IPS-18c (cell line): ENCODE results near the gene TEX35.

Experiments used
- H3K4me3 ChIP-seq: 2 replicates; pipeline ENCODE4 v1.7.0; 2013; ENCODE audit warnings: low read depth, mild to moderate bottlenecking, low read length, moderate library complexity; ENCODE audit not compliant: insufficient read depth
- H3K9me3 ChIP-seq: one replicate; pipeline ENCODE4 v1.6.1; 2013; ENCODE audit warnings: mild to moderate bottlenecking, low read length, moderate library complexity; ENCODE audit not compliant: control insufficient read depth, insufficient read depth

Gene TEX35

DNA sequence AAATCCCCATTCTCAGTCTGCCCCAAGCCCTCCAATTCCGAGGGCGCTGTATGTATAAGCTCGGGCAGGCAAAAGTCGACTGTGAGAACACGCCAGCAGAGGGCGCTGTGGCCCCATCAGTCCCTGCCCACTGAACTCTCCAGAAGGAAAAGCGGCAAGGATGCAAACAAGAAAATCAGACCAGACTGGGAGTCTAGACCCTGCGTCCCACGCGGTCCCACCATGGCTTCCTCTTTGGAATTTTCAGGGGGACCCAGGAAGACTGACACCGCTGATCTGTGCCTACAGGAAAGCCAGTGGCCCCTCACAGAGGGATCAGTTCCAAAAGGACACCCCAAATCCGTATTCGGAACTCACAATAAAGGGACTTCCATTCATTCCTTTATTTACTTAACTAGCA is 19.5 kb downstream of the TEX35 start:
- Histone ChIP-seq H3K9me3 (no peaks in the 10 kb centered on the region), H3K4me3 (no peak overlapping the region)

DNA sequence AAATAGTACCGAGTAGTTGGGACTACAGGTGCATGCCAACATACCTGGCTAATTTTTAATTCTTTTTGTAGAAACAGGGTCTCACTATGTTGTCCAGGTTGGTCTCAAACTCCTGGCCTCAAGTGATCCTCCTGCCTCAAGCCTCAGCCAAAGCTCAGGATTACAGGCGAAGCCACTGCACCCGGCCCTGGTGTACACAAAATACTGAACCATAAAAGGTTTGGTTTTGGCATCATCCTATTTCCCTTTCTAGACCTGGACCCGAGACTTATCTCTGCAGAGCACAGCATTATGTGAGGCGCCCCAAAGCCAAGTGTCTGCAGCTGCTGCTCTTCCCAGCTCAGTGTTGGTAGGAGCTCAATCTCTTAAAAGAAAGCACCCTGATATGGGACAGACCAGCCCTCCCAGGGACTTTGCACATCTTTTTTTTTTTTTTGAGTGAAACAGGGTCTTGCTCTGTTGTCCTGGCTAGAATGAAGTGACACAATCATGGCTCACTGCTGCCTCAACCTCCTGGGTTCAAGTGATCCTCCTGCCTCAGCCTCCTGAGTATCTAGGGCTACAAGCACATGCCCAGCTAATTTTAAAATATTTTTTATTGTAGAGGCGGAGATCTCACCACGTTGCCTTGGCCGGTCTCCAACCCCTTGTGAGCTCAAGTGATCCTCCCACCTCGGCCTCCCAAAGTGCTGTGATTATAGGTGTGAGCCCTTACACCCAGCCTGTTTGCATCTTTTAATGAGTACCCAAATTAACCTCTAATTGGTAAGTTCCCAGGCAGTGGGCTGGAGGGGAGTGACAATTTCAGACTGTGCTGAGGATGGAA is 20.4 kb downstream of the TEX35 start:
- Histone ChIP-seq H3K9me3 (no peaks in the 10 kb centered on the region), H3K4me3 (no peak overlapping the region)

DNA sequence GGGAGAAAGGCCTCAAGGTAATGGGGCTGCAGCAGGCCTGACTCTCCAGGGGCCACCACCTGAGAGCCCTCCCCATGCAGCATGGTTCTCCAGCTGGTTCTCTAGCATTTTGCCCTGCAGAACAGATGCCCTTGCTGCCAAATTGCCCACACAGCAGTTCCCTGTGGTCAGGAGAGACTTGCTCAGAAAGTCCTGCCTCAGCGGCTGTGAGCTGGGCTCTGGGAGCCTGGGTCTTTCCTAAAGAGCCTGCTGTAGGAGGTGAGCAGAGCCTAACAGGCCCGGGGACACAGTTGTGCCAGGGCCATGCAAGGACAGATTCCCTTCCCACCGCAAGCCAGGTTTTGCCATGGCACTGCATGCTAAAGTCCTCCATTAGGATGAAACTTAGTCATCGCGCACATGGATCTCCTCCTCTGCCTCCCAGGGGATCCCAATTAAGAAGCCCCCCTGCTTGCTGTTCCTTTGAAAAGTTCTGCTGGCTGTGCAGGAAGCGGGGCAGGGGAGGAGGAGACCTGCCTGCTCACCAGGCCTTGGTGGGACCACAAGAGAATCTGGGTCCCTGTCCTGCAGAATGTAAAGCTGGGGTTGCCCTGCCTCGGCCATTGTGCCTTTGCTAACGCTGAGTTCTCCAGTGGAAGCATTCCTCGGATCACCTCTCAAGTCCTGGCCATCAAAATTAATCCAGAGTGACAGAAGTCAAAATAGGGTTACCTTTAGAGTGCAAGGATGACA is 21.4 kb downstream of the TEX35 start:
- Histone ChIP-seq H3K9me3 (no peaks in the 10 kb centered on the region), H3K4me3 (no peak overlapping the region)

DNA sequence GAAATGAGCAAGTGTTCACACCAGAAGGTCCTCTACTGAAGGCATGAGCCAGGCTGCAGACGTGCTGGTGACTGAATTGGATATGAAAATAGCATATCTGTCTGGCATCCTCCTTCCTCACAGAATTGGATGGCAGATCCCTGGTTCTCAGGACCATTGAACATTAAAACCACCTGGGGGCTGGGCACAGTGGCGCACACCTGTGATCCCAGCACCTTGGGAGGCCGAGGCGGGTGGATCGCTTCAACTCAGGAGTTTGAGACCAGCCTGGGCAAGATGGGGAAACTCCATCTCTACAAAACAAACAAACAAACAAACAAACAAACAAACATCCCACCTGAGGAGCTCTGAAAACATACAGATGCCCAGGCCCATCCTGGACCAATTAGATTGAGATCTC is 23.4 kb downstream of the TEX35 start:
- Histone ChIP-seq H3K9me3 (no peaks in the 10 kb centered on the region), H3K4me3 (no peak overlapping the region)

DNA sequence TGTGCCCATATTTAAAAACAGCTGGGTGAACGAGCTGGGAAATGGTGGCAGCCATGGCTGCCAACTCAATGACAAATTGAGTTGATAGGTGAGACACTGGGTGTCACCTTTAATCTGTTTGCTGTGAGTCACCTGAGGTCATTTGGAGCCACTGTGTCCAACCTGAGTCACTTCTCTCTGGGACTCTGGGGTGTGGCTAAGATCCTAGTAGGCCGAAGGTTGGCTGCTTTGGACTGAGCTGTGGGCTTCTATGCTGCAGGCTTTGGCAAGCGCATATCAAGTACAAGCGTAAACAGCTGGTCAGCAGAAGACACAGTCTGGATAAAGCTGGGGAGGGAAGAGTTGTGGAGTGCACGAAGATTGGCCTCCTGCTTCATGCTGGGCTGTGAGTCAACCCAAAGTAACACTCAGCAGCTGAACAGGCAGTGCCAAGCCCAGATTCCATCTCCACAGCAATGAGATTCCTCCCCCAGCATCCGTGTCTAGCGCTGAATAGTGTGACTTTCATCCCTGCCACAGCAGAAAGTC is 24.0 kb downstream of the TEX35 start:
- no peak overlapping the region for H3K4me3 ChIP-seq
- H3K9me3 ChIP-seq, result no peaks in the 10 kb centered on the region

DNA sequence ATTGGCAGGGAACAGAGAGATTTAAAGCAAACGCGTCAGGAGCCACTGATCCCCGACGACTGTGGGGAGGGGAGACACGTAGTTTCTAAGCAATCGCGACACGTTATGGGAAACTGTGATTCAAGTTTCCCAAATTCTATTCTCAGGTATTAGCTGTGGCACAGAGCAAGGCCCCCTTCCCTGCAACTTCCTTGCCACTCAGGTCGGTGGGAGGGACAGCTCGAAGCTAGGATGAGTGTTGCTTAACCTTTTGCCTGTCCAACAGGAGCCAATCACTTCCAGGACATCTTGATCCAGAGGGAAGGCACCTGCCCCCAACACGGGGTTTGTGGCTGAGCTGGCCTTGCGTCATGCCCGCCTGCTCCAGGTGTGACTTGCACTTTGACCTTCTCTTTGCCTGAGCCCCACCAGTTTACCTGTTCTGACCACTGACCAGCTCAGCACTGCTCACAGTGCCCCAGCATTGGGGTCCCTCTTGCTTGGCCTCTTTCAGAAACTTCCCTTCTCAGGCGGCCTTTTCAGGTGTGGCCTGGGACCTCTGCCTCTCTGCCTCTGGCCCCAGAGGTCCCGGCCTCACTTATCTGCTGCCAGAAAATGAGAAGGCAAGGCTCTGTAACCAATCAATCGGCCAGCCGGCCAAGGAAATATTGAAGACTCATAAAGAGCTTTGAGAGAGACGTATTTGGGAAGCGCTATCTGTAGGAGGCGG is 24.6 kb downstream of the TEX35 start:
- Histone ChIP-seq H3K4me3 (no peak overlapping the region), H3K9me3 (no peaks in the 10 kb centered on the region)

DNA sequence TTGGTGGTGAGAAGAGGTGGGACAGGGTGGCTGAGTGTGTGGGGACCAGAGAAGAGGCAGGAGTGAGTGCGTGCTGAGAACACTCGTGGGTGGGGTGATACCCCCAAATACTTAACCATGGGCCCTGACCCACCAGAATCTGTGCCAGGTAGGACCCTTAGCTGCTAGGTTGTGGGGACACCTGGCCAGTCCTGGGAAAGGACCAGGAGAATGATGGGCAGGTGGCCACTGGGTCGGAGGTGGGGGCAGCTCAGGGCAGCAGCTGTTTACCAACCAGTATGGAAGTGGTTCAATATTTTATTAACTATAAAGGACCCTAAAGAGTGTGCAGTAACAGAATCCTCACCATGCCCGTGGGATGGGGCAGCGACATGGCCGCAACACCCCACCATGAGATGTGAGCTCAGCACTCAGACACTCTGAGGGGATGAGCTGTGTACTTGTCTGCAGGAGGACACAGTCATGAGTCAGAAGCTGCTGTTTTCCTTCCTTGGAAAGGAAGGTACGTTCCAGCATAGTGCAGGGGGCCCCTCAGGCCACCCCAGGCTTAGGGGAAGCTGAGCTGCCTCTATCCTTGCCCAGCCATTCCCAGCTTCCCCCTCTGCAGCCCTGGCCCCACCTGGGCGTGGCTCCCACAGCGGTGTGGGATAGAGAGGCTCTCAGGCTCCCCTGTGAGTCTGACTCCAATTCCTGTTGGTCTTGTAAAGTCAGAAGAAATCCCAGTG is 25.4 kb downstream of the TEX35 start:
- H3K9me3 ChIP-seq, result no peaks in the 10 kb centered on the region
- H3K4me3 ChIP-seq, result no peak overlapping the region

DNA sequence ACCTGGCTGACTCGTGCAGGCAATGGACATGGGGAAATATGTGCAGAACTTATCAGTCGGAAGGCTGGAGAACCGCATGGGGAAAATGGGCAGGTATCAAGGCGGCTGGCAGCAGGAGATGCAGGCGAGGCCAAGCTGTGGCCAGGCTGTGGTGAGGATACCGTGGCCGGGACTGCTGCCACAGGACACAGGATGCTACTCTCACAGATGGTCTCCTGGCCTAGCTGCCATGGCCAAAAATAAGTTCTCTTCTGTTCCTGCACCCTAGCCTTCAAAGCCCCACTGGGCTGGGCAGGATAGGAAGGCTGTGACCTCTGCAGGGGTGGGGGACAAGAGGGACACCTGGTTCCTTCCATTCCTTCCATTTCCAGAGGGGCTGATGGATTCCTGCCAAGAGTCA is 26.4 kb downstream of the TEX35 start:
- H3K4me3 ChIP-seq, result no peak overlapping the region
- no peaks in the 10 kb centered on the region for H3K9me3 ChIP-seq

DNA sequence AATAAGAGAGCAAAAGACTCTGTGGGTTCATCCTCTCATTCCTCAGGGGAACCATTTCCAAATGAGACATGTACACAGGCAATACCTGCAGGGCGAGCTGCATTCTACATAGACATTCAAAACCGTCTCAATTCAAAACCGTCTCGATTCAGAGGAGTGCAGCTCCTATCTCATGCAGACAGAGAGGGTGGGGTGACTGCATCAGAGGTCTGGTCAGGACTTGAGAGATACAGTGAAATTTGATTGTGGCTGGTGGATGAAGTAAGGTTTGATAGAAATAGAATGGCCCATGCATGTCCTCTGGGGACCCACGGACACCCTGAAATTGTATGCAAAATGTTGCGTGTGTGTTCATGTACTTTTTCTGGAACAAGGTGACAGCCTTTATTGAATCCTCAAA is 27.3 kb downstream of the TEX35 start:
- Histone ChIP-seq H3K9me3 (no peaks in the 10 kb centered on the region), H3K4me3 (no peak overlapping the region)

DNA sequence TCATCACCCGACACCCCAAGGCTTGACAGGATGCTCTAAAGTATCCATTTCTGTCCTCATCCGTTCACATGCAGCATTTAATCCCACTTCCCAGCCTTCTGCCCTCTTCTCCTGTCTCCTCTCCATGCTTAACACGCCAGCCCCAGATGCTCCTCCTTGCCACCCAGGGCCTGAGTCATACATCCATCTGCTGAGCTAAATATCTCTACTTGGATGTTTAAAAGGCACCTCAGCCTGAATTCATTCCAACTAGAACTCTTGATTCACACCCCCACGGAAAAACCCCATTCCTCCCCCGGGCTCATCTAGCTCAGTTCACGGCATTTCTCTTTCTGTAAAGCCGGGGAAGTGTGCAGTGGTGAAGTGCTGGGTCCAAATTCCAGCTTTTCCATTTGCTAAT is 27.7 kb downstream of the TEX35 start:
- H3K9me3 ChIP-seq, result no peaks in the 10 kb centered on the region
- H3K4me3 ChIP-seq, result no peak overlapping the region

DNA sequence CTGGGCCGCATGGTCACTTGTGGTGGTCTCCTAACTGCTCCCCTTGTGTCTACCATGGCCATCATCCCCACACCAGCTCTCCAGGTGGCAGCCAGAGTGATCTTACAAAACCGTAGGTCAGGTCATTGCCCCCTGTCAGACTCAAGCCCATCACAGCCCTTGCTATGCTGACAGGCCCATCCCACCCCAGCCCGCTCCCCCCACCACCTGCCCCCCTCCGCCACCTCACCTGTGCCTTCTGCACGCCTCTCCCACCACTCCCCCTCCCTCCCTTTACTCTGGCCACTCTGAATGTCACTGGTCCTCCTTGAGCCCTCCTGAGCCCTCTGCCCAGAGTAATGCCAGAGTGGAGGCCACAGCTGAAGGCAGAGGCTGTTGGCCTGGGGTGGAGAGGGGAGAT is 28.5 kb downstream of the TEX35 start:
- Histone ChIP-seq H3K9me3 (no peaks in the 10 kb centered on the region), H3K4me3 (peak overlapping the region; percentile 86; the same call in 1 of the 2 replicates)

DNA sequence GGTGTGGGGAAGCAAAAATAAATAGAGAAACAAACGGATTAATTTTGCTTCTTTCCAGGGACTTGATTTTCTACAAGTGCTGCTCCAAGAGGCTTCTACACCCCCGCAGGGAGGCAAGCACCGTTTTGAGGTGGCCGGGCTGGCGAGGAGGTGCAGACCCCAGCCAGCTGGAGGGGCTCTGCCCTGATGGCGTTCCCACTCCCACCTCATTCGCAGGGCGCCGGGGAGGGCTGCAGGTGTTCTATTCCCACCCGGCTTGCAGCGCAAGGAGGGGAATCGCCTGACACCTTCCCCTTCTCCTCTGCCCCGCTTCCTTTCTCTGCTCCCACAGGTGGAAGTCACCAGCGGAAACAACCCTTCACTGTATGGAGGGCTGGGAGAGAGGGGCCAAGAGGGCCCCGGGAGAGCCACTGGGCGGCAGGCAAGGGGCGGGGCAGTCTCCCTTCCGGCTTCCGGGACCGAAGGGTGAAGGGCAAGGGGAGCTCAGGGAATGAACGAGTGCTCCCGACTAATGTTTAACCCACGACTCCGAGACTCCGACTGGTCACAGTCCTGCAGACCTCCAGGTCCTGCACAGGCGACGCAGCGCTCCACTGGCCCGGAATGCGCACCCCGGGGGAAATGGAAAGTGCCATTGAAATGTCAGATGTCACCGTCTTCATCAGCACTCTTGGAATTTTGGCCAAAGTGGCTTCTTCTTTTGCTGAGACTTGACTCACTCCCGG is 29.1 kb downstream of the TEX35 start:
- H3K9me3 ChIP-seq, result no peaks in the 10 kb centered on the region

DNA sequence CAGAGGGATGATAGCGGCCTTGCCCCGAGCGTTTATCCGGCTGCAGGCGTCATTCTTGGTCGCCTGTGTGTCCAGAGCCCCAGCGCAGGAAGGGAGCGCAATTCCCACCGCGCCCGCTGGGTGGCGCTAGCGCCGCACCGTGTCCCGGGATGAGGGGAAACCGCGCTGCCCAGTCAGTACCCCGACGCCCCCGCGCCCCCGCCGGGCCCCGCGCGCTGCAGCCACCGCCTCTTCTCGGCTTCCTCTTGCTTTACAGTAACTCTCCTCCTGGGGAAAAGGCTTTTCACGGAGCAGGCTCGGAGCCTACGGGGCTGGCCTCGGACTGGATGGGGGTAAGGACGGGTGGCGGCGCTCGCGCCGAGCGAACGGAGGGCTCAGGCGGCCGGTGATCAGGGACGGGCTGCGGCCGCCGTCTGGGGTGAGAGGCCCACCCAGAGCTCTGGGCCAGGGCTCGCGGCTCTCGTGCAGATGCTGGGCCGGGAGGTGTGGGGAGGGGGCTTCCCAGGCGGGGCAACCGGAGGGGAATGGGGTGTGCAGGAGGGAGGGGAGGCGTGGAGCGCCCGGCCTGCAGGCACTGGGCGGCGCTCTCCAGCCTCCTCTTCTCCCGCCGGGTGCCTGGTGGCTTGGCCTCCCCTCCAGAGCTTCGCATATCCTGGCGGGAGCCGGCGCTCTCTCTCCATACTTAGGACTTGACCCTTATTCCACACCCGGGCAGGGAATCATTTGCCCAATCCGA is 29.8 kb downstream of the TEX35 start:
- Histone ChIP-seq H3K4me3 (peak overlapping the region; percentile 86), H3K9me3 (no peaks in the 10 kb centered on the region)

More for the DNA sequence above, 29.1 kb downstream of the TEX35 start:
- peak overlapping the region; percentile 86 for H3K4me3 ChIP-seq

DNA sequence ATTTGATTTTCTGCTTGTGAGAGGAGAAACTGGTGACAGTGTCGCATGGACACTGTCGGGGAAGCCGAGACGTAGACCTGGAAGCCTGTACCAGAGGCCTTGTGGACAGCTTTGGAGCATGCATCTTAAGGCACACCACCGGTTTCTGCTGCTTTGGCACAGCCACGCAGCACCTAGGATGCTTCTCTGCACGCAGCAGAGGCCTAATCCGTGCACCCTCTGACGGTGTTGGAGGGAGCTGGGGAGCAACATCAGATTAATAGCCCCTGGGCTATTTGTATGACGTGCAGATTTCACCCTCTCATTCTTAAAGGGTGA is 30.3 kb downstream of the TEX35 start:
- Histone ChIP-seq H3K4me3 (peak overlapping the region; percentile 86), H3K9me3 (no peaks in the 10 kb centered on the region)

DNA sequence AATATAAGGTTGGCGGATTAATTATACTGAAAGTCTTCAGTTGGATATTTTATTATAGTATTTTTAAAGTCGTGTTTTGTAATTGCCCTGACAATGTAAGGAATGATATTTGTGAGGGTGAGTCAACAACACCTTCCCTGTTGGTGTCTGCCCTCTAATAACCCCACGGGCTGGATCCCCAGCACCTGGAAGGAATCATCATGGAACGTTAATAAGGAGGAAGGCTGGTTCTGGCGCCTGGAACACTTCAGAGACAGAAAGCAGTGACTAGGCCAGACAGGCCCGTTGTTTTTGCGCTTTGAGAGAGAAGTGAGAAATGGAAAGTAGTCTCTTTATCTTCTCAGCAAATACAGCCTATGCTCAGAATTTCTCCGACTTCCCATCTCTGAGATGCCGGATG is 31.6 kb downstream of the TEX35 start:
- Histone ChIP-seq H3K9me3 (no peaks in the 10 kb centered on the region), H3K4me3 (no peak overlapping the region)

DNA sequence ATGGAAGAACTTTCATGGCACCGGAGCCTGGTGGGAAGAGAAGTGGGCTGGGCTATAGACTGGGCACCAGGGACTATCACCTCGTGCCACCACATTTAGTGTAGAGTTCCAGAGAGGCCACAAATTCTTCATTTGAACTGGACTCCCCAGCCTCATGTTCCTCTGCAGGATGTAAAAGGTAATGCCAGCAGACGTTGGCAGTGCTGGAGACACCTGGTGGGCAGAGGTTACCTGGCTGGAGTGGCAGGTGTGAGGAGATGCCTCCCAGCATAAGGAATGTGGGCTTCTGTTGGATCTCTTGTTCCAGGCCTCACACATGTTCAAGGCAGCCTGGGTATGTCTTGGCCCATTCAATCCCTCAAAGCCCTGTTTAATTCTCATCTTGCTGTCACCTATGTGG is 35.2 kb downstream of the TEX35 start:
- no peak overlapping the region for H3K4me3 ChIP-seq
- H3K9me3 ChIP-seq, result no peaks in the 10 kb centered on the region
